GM21619 (cell line): ENCODE measurements around the gene CAT.

ENCODE experiments used
- ATAC-seq: cut with Tn5 transposase; IDR thresholded peaks from one replicate; pipeline ENCODE4 v1.9.1; 2021; ENCODE audit not compliant: unreplicated experiment

The CAT gene

GRCh38 chr11:34521265-34521664, 82.5 kb downstream of the CAT start:
- ATAC-seq, result no peak
